Measurements from ENCODE around the gene PRPF31.

PRPF31 gene

DNA sequence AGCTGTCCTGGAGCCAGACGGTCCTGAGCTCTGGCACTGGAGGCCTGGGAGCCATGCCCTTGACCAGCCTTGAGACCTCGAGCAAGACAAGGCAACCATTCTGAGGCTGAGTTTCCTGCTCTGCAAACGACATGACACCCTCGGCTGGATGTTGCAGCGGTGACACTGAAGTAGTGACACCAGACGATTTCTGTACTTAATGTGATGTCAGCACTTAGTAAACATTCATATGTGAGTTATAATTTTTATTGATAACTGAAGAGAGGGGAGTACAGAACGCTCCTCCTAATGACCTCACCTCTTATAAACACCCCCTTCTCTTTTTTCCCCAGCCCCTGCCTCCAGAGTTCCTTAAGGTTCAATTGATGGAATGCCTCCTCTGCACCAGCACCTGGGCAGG lies 7.1 kb upstream of the PRPF31 start:
- no peak for DNase-seq

DNA sequence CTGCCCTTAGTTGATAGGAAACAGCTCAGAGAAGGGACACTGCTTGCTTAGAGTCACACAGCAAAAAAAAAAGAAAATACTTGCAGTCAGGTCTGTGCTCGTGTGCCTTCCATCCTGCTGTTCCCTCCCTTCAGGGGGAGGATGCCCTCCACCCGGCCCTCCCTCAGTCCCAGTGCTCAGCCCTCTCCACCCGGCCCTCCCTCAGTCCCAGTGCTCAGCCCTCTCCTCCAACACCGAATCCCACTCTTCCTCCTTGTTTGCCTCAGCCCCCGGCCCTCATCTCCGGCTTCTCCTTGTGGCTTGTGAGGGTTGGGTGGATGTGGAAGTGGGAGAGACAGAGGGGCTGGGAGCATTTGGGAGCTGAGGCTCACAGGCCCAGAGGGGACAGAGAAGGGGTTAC lies 5.9 kb upstream of the PRPF31 start:
- no peak for DNase-seq

DNA sequence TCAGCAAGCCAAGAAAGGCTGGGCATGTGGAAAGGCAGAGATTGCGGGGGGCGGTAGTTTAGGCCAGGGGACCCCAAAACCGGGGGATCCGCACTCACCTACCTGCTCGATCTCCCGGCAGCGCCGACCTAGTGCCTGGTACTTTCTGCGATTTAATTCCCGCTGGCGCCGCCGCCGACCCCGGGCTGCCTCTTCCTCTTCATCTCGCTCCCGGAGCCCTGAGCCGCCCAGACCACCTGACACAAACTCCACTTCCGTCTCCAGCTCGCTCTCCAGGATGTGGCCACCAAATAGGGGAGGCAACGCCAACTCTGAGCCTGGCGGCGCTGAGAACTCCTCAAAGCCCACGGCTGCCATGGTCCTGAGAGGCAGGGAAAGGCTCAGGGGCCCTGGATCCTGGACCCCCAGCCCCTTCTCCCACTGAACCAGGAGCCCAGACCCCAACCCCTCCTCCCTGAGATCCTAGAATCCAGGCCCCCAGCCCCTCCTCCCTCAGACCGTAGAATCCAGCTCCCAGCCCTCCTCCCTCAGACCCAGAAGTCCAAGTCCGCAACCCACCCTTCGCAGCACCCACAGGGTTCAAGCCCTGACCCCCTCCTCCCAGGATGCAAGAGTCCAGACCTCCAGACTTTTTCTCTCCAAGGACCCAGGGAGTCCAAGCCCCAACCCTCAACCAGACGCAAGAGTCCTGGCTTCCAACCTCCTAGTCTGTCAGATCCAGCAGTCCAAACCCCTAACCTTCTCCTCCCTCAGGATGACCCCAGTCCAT lies 1.0 kb upstream of the PRPF31 start:
- DNase-seq, result peak in 1 of 2 donors; percentile 29

DNA sequence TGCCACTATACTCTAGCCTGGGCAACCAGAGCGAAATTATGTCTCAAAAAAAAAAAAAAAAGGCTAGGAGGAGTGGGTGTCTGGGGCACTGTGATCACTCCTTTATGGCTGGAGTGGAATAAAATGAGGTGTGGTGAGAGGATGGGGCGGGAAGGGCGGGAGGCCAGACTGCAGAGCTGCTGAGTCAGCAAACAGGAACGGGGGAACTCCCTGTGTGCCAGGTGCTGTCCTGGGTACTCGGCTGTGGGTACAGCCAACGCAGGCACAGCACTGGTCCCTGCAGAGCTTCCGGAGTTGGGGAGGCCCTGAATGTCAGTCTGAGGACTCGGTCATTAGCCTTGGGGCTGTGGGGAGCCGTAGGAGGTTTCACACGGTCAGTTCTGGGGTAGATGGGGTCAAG lies 5.7 kb downstream of the PRPF31 start:
- DNase-seq, result no peak

DNA sequence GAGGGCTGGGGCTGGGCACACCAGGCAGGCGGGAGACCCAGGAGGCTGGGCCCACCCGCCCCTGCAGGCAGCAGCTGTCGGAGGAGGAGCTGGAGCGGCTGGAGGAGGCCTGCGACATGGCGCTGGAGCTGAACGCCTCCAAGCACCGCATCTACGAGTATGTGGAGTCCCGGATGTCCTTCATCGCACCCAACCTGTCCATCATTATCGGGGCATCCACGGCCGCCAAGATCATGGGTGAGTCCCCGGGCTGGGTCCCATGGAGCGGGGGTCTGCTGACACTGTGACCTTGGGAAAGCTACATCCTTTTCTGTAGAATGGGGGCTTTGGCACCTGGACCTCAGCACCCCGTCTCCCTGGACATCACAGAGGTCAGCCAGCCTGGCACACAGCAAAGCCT lies 8.1 kb downstream of the PRPF31 start:
- no peak for DNase-seq

DNA sequence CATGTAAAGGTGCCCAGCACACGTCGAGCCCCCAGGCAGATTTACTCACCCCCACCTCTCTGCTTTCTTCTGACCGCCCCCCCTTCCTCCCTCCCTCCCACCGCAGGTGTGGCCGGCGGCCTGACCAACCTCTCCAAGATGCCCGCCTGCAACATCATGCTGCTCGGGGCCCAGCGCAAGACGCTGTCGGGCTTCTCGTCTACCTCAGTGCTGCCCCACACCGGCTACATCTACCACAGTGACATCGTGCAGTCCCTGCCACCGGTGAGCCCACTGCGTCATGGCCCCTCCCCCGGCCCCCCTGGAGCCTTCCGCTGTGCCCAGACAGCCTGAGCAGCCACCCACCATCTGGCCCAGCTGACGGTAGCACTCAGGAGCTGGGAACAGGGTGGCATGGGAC lies 8.8 kb downstream of the PRPF31 start:
- no peak for DNase-seq

DNA sequence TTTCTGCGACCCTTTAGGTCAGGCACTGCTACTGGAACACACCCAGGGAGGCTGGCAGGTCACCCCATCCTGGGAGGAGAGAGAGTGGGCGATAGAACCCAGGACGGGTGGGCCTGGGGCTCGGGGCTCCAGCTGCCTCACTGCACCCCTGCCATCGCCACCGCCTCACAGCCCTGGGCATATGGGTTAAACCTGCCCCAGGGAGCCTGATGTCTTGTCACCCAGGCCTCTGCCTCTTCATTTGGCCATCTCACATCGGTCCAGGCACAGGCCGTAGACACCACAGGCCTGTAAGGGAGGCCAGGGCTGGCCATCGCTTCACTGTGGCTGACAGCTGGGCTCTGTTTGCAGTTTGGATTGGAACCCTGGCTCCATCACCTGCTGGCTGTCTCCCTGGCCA lies 10.2 kb downstream of the PRPF31 start:
- DNase-seq, result no peak

DNA sequence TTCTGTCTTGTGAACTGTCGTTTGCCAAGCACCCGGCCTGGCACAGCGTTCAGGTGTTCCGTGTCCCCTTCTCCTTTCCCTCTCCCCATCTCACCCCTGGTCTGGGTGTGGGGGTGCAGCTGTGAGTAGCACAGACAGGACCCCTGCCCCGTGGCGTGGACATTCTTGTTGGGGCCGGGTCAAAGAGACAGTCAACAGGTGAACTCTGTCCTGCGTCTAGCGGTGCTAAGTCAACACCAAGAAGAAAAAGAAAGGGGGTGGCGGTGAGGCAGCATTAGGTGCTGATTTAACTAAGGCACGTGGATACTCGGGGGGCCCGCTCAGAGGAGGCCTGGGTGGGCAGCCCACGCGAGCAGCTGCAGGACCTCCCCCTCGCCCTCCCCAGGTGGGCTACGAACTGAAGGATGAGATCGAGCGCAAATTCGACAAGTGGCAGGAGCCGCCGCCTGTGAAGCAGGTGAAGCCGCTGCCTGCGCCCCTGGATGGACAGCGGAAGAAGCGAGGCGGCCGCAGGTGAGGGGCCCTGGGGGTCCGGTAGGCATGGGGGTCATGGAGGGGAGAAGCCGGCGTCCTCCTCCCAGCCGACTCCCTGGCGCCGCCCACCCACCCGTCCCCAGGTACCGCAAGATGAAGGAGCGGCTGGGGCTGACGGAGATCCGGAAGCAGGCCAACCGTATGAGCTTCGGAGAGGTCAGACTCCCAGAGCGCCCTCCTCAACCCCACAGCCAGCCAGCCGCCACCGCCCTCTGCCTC lies 12.3 kb downstream of the PRPF31 start:
- DNase-seq, result no peak

DNA sequence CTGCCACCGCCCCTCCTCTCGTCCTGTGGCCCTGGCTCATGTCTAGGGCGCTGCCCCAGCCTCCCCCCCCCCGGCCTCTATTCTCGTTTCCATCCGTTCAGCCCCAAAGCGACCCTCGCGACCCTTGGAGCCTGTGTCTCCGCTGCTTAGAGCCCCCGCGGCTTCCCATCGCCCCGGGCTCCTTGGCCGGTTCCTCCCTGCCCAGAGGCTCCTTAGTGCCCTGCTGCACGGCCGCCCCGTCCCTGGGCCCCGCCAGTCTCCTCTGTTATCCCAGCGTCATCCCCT lies 12.8 kb downstream of the PRPF31 start:
- DNase-seq, result no peak

DNA sequence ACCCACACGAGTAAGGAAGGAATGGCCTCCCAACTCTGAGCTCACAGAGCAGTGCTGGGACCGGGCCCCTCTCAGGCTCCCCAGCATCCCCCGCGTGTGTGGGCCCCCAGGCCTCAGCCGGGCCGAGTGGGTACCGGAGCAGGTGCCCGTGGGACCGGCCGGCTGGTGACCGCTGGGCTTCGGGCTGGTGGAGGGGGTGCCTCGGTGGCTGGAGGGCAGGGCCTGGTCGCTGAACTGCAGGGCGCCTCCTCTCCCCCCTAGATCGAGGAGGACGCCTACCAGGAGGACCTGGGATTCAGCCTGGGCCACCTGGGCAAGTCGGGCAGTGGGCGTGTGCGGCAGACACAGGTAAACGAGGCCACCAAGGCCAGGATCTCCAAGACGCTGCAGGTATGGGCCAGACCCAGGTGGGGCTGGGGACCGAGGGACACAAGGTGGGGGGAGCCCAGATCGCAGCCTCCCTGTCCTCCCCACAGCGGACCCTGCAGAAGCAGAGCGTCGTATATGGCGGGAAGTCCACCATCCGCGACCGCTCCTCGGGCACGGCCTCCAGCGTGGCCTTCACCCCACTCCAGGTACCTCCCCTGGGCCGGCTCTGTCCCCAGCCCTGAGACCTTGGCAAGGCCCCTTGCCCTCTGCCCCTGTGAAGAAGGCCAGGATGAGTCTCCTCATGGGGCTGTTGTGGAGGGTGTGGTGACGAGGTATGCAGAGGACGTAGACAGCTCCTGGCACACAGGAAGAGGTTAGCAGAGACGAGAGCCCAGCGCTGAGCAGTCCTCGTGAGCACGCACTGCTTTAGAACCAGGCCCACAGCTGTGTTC lies 13.5 kb downstream of the PRPF31 start:
- no peak for DNase-seq

DNA sequence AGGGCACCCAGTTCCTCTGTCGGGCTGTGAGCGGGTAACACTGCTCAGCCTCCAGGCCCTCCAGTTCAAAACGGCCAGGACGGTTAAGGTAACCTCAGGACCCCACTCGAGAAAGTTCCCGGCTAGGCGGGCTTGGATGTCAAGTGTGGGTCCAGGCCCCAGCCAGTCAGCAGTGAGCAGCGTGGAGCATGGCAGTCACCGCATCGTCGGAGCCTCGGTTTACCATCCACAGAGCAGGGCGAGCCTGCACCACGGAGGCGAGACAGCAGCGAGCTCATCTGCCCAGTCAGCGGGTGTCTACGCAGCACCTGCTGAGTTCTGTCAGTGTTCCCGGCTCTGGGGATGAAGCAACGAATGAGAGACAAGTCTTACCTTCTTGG lies 14.1 kb downstream of the PRPF31 start:
- DNase-seq, result no peak

DNA sequence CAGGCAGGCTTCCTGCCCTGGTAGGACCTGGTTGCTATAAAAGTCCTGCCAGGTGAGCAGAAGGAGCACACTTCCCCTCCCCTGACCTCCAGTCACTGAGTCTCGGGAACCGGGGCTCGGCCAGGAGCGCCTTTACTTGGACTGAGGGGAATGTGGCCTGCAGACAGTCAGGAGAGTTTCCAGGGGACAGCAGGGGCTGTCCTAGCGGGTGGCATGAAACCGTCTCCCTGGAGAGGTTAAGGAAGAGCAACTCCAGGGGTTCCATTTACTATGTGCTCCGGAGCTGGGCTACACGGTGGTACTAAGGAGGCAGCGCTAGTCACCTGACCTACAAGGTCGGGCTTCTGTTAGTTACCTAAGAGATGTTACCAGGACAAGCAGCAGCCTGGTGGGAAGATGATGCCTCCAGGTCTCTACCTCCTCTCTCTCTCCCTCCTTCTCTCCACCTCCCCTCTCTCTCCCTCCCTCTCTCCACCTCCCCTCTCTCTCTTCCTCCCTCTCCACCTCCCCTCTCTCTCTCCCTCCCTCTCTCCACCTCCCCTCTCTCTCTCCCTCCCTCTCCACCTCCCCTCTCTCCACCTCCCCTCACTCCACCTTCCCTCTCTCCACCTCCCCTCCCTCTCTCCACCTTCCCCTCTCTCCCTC lies 17.9 kb downstream of the PRPF31 start:
- no peak for DNase-seq

DNA sequence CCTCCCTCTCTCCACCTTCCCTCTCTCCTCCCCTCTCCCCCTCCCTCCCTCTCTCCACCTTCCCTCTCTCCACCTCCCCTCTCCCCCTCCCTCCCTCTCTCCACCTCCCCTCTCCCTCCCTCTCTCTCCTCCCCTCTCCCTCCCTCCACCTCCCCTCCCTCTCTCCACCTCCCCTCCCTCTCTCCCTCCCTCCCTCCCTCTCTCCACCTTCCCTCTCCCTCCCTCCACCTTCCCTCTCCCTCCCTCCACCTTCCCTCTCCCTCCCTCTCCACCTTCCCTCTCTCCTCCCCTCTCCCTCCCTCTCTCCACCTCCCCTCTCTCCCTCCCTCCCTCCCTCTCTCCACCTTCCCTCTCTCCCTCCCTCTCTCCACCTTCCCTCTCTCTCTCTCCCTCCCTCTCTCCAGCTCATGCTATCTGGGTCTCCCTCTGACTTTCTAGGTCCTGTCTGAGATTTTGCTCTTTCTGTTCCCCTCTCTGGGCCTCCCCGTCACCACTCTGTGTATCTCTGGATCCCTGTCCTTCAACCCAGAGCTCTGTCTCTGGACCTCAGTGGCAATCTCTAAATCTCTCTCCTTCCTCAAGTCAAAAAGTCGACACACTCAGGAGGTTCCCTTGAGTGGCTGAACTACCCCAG lies 18.5 kb downstream of the PRPF31 start:
- no peak for DNase-seq

DNA sequence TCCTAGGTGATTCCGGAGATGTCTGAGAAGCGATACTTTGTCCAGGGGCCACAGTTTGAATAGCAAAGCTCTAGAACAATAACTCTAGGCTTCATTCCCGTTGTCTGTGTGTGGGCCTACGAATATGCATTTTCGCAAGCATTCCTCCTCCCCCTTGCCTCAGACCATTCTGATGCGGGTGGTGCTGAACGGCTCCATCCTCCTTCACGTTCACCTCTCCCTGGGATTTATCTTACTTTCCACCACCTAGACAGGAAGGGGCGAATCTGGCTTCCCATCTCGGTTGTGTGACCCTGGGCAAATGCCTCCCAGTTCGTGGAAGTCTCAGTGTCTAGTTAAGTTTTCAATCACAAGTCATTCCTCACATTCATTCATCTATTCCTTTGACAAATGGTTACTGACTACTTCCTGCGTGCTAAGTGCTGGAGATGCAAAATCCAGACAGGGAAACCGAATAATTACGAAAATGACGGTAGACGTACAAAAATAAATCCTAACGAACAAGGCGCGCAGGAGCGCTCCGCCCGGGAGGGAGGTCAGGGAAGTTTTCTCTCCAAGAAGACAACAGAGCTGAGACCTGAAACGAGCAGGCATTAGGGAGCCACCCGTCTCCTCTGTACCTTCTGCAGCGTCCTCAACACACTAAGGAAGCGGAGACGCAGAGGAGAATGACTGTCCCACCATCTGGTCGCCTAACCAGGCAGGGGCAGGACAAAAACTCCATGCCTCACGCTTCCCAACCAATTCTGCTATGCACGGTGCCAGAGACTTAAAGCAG lies 20.7 kb downstream of the PRPF31 start:
- DNase-seq, result no peak

DNA sequence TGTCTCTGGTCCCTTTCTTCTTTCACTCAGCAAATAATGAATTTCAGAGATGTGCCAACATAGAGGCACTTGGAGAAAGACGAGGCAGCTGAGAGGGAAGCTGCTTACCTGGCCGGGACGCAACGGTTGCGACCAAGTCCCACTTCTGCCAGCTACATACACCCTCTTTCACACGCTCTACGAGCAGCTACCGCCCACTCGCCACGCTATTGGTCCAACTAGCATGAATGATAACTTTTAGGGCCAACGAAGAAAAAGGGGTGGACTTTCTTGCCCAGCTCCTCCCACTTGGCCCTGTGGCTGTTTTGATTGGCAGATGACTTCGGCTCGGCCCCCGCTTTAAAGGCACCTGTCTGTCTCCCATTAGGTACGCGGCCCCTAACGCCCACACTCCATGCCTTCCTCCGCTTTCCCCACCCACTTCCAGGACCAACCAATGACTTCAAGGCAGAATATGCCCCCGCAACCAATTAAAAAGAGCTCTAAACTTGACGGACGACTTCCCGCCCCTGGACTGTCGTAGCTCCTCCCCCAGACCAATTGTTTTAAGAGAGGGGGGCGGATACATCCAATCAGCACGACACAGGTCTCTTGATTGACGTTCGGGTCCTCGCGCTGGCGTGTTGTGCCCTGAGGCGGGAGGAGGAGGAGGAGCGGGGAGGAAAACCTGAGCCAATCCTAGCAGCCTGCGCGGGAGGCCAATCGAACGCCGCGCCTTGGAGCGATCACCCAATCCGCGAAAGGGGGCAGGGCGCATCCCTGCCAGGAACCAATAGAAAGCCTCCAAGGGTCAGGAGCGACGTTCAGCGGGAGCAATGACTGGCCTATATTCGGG lies 21.5 kb downstream of the PRPF31 start:
- peak; percentile 94 to 95 for DNase-seq

DNA sequence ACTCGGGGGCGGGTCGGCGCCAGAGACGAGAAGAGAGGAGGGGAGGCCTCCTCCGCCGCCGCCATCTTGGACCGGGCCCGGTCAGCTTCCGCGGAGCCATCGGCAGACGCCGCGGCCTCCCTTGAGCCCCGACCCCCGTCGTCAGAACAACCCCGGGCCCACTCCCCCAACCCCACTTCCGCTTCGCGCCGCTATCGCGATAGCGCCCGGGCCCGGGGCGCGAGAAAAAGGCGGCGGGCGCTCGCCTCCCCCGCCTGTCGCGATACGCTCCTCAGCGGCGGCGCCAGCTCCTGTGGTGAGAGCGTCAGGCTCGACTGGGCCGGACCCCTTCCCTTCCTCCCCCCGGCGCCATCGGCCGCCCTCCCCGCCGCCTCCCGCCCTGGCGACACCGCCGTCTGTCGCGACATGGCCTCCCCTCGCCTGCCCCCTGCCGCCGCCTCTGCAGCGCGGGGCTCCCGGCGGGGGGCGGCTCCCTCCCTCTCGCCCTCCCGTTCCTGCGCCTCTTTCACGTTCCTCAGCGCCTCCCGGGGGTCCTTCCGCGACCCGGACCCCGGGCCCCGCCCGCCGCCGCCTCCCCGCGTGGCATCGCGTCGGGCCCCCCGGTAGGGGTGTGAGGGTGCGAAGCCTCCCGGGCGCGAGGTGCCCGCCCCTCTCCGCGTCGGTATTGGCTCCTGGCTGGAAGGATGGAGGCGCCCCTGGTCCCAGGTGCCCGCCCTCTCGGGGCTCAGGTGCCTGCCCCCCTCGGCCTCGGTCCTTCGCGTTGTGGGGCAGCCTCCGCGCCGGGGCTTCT lies 22.3 kb downstream of the PRPF31 start, which contains the start of gene CNOT3:
Gene CNOT3, plus strand, starts transcription at position 64 of the 790 bp plus-strand sequence. CDS start 5,217 bp downstream, outside the sequence.
- no peak for DNase-seq

DNA sequence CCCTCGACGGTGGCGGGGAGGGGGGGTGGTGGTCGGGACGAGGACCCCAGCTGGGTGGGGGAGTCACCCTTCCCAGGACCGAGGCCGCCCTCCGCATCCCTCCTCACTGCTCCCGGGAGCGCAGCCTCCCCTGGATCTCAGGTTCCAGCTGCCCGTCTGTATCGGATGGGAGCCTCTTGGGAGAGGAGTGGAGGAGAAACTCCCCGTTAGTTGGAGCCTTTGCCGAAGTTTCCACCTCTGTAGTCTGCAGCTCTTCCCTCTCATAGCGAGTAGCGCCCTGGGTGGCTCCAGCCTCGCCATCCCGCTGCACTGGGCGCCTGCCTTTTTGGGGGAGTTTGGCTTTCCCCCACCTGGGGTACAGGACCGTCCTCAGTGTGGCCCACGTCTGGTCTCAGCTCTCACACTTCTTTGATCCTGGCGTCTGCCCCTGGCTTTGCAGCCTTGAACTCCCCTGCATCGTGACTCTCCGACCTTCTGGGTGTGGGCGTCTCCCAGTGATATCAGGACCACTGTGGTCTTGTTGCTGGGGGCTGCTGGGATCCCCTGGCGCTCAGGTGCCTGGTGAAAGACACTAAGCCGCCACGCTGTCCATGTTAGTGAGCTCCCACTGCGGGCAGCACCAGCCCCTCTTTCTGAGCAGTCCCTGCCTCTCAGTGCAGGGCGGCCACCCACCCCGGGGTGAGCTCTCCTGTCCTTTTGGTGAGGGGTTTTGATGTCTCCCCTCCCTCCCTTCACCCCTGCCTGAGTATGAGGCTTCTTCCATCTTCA lies 23.1 kb downstream of the PRPF31 start:
- DNase-seq, result peak in 1 of 2 donors; percentile 26

DNA sequence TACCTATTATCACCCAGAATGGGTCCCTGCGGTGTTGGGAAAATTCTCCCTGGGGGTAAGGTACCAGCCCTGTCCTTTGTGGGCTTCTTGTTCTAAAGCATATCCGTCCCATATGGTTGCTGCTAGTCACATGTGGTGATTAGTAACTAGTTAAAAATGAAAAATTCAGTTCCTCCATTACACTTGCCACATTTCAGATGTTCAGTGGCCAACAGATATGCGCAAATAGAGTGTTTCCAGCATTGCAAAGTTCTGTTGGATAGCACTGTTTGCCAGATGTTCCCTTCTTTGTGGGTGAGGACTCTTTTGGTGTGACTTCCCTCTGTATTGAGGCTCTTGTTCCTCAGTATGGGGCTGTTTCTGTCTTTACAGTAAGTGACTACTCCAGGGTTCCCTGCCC lies 25.8 kb downstream of the PRPF31 start:
- no peak for DNase-seq

DNA sequence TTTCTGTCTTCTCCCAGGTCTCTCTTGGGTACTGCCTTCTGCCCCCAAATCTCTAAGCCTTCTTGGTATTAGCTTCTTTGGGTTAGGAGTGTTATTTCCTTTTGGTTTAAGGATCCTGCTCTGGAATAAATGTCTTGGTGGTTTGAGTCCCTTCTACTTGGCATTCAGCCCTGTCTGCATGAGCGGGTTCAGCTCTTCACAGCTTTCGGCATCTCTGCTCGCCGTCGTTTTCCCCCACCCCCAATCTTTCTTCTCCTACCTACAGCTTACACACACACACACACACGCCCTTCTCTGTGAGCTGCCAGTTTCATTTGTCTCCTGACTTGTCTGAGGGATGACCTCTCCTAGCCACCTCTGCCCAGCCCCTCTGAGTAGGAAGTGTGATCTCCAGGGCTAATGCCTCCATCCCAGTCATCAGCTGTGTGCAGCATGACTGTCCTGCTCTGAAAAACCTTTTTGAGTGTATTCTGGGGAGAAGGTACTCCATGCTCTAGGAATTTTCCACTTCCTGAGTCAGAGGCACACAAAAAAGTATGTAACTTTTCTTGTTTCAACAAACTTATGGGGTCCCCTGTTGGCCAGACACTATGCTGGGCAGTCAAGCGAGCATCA lies 26.7 kb downstream of the PRPF31 start:
- DNase-seq, result no peak

All from stimulated activated CD4-positive, alpha-beta T cell treated with anti-CD3 and anti-CD28 coated beads, Interleukin-2, amount 100 ng/mL, for 48 hours (primary cell).